ENCODE results near the gene SH2D6.

- no peak for TF ChIP-seq CTCF (IDR thresholded peaks at IDR 0.05; ENCODE audit: insufficient read depth, low read length)
- TF ChIP-seq GABPA (IDR thresholded peaks at IDR 0.05; ENCODE audit: low read depth) = no peak
- no peak for TF ChIP-seq REST (IDR thresholded peaks at IDR 0.05; ENCODE audit: insufficient replicate concordance, low read depth)
- TF ChIP-seq POLR2AphosphoS5 (IDR thresholded peaks at IDR 0.05; ENCODE audit: low read depth) = no peak
- TF ChIP-seq SPI1 (IDR thresholded peaks at IDR 0.05; ENCODE audit: borderline replicate concordance, low read depth) = no peak
Measured at GRCh38 chr2:85425588-85425987, 7.1 kb downstream of the SH2D6 start.
